ENCODE measurements around the gene AGBL1.
"Not testable (repeated sequence)": the region's sequence is repeated elsewhere in the genome, so short reads cannot be mapped to it uniquely, and the experiment has no call there.

Gene AGBL1

GRCh38 chr15:86445579-86446252 is 366.0 kb downstream of the AGBL1 start:
- Histone ChIP-seq H3K4me2 (ENCODE audit: insufficient read depth, low read length) (no peak overlapping the region), H2AFZ (ENCODE audit: low read depth, low read length) (no peak overlapping the region), H4K20me1 (ENCODE audit: insufficient read depth, low read length) (no peaks in the 10 kb centered on the region), H3K36me3 (ENCODE audit: insufficient read depth, low read length) (no peaks in the 10 kb centered on the region), H3K27ac (ENCODE audit: low read length) (no peak overlapping the region), H3K4me1 (ENCODE audit: insufficient read depth, low read length) (no peaks in the 10 kb centered on the region), H3K9ac (ENCODE audit: low read depth, low read length) (no peak overlapping the region), H3K4me3 (ENCODE audit: low read depth in 1 of 2, low read length in 2 of 2) (no peak overlapping the region), H3K9me3 (ENCODE audit: insufficient read depth, low read length, severe bottlenecking) (no peaks in the 10 kb centered on the region), H3K79me2 (ENCODE audit: insufficient read depth, low read length) (no peaks in the 10 kb centered on the region), H3K27me3 (ENCODE audit: insufficient read depth, low read length, poor library complexity) (no peaks in the 10 kb centered on the region)
- DNase-seq, result no peak
- no peak for ATAC-seq (ENCODE audit: insufficient read depth, low read depth)
- TF ChIP-seq CTCF (IDR thresholded peaks at IDR 0.05; ENCODE audit: borderline replicate concordance, extremely low read depth, low read length, poor library complexity, severe bottlenecking), result no peak
- no peak for TF ChIP-seq EZH2 (IDR thresholded peaks at IDR 0.05; ENCODE audit: borderline replicate concordance, low read depth, low read length, severe bottlenecking)

GRCh38 chr15:86446253-86446640 is 366.6 kb downstream of the AGBL1 start:
- Histone ChIP-seq H3K27me3 (ENCODE audit: insufficient read depth, low read length, poor library complexity) (no peaks in the 10 kb centered on the region), H3K79me2 (ENCODE audit: insufficient read depth, low read length) (no peaks in the 10 kb centered on the region), H4K20me1 (ENCODE audit: insufficient read depth, low read length) (no peaks in the 10 kb centered on the region), H3K9me3 (ENCODE audit: insufficient read depth, low read length, severe bottlenecking) (no peaks in the 10 kb centered on the region), H3K4me3 (ENCODE audit: low read depth in 1 of 2, low read length in 2 of 2) (no peak overlapping the region), H3K4me2 (ENCODE audit: insufficient read depth, low read length) (no peak overlapping the region), H3K4me1 (ENCODE audit: insufficient read depth, low read length) (no peaks in the 10 kb centered on the region), H3K36me3 (ENCODE audit: insufficient read depth, low read length) (no peaks in the 10 kb centered on the region), H3K27ac (ENCODE audit: low read length) (no peak overlapping the region), H2AFZ (ENCODE audit: low read depth, low read length) (no peak overlapping the region), H3K9ac (ENCODE audit: low read depth, low read length) (no peak overlapping the region)
- ATAC-seq (ENCODE audit: insufficient read depth, low read depth), result no peak
- no peak for DNase-seq
- no peak for TF ChIP-seq EZH2 (IDR thresholded peaks at IDR 0.05; ENCODE audit: borderline replicate concordance, low read depth, low read length, severe bottlenecking)
- no peak for TF ChIP-seq CTCF (IDR thresholded peaks at IDR 0.05; ENCODE audit: borderline replicate concordance, extremely low read depth, low read length, poor library complexity, severe bottlenecking)

GRCh38 chr15:86465470-86466039 is 385.9 kb downstream of the AGBL1 start:
- not testable (repeated sequence) for H3K9me3 ChIP-seq (ENCODE audit: insufficient read depth, low read length, severe bottlenecking); H4K20me1 ChIP-seq (ENCODE audit: insufficient read depth, low read length); ATAC-seq (ENCODE audit: insufficient read depth, low read depth); H3K4me3 ChIP-seq (ENCODE audit: low read depth in 1 of 2, low read length in 2 of 2); H3K4me1 ChIP-seq (ENCODE audit: insufficient read depth, low read length); H3K9ac ChIP-seq (ENCODE audit: low read depth, low read length); H3K27me3 ChIP-seq (ENCODE audit: insufficient read depth, low read length, poor library complexity); DNase-seq; H2AFZ ChIP-seq (ENCODE audit: low read depth, low read length); H3K4me2 ChIP-seq (ENCODE audit: insufficient read depth, low read length); H3K79me2 ChIP-seq (ENCODE audit: insufficient read depth, low read length); H3K27ac ChIP-seq (ENCODE audit: low read length); H3K36me3 ChIP-seq (ENCODE audit: insufficient read depth, low read length)

- H3K27me3 ChIP-seq (ENCODE audit: insufficient read depth, low read length, poor library complexity), result no peaks in the 10 kb centered on the region
- ATAC-seq (ENCODE audit: insufficient read depth, low read depth) (no peak), DNase-seq (no peak)
- no peak overlapping the region for H2AFZ ChIP-seq (ENCODE audit: low read depth, low read length)
- H3K4me1 ChIP-seq (ENCODE audit: insufficient read depth, low read length), result no peaks in the 10 kb centered on the region
- no peaks in the 10 kb centered on the region for H3K9me3 ChIP-seq (ENCODE audit: insufficient read depth, low read length, severe bottlenecking)
- H3K4me3 ChIP-seq (ENCODE audit: low read depth in 1 of 2, low read length in 2 of 2), result no peak overlapping the region
- no peaks in the 10 kb centered on the region for H3K79me2 ChIP-seq (ENCODE audit: insufficient read depth, low read length)
- no peaks in the 10 kb centered on the region for H3K36me3 ChIP-seq (ENCODE audit: insufficient read depth, low read length)
- TF ChIP-seq CTCF (IDR thresholded peaks at IDR 0.05; ENCODE audit: borderline replicate concordance, extremely low read depth, low read length, poor library complexity, severe bottlenecking) (no peak), EZH2 (IDR thresholded peaks at IDR 0.05; ENCODE audit: borderline replicate concordance, low read depth, low read length, severe bottlenecking) (no peak)
- H3K4me2 ChIP-seq (ENCODE audit: insufficient read depth, low read length), result no peak overlapping the region
- no peak overlapping the region for H3K9ac ChIP-seq (ENCODE audit: low read depth, low read length)
- H3K27ac ChIP-seq (ENCODE audit: low read length), result no peak overlapping the region
- H4K20me1 ChIP-seq (ENCODE audit: insufficient read depth, low read length), result no peaks in the 10 kb centered on the region
These were observed 402.0 kb downstream of the AGBL1 start for GRCh38 chr15:86481720-86482119.

Data from DND-41 (cell line).